HG03520 (cell line): ENCODE data around the gene RAB43.
A peak's percentile ranks its signal among the peaks of the same experiment; 100 is the strongest.
"Not testable (repeated sequence)": the region's sequence is repeated elsewhere in the genome, so short reads cannot be mapped to it uniquely, and the experiment has no call there.

ENCODE experiments used
- ATAC-seq: cut with Tn5 transposase; IDR thresholded peaks from one replicate; pipeline ENCODE4 v1.9.1; 2021; ENCODE audit warnings: mild to moderate bottlenecking, moderate library complexity; ENCODE audit not compliant: unreplicated experiment

The RAB43 gene

GRCh38 chr3:129121792-129122411 lies at the start of gene RAB43:
RAB43 (minus strand) TSS chr3:129121804; CDS start chr3:129121489, 315 bp downstream.
- peak; percentile 42 for ATAC-seq

- no peak for ATAC-seq
These were observed 45.2 kb upstream of the RAB43 start for GRCh38 chr3:129166579-129167332.

- ATAC-seq, result not testable (repeated sequence)
These were observed 44.0 kb upstream of the RAB43 start for GRCh38 chr3:129165594-129165993.

GRCh38 chr3:129164500-129164899 lies 42.9 kb upstream of the RAB43 start:
- ATAC-seq, result no peak

GRCh38 chr3:129162729-129163579 lies 41.4 kb upstream of the RAB43 start:
- ATAC-seq, result no peak

- no peak for ATAC-seq
These were observed 40.3 kb upstream of the RAB43 start for GRCh38 chr3:129161860-129162271.

- ATAC-seq, result peak; percentile 73
These were observed 39.6 kb upstream of the RAB43 start, which contains the start of gene ISY1 for GRCh38 chr3:129160891-129161859. ISY1 (minus strand) TSS chr3:129161063; CDS start chr3:129160975, 88 bp downstream.

- ATAC-seq, result no peak
These were observed 23.2 kb upstream of the RAB43 start for GRCh38 chr3:129144786-129145185.

GRCh38 chr3:129141011-129141410 lies 19.4 kb upstream of the RAB43 start:
- not testable (repeated sequence) for ATAC-seq

- ATAC-seq, result no peak
These were observed 18.3 kb upstream of the RAB43 start for GRCh38 chr3:129139911-129140310.

- ATAC-seq, result not testable (repeated sequence)
These were observed 14.7 kb upstream of the RAB43 start for GRCh38 chr3:129136275-129136674.

- no peak for ATAC-seq
These were observed 10.7 kb upstream of the RAB43 start for GRCh38 chr3:129132097-129132866.

- ATAC-seq, result no peak
These were observed 10.0 kb upstream of the RAB43 start for GRCh38 chr3:129131465-129132088.

GRCh38 chr3:129130291-129130813 lies 8.7 kb upstream of the RAB43 start:
- ATAC-seq, result no peak

GRCh38 chr3:129128357-129129155 lies 7.0 kb upstream of the RAB43 start:
- ATAC-seq, result no peak

GRCh38 chr3:129126726-129127280 lies 5.2 kb upstream of the RAB43 start:
- no peak for ATAC-seq

- no peak for ATAC-seq
These were observed 1.9 kb upstream of the RAB43 start for GRCh38 chr3:129123314-129124060.
